Calu3 (cell line): Measurements from ENCODE around the gene PROK1. TPM values are rescaled to one million over a fixed set of nuclear protein-coding genes. Genes with fewer than 3 reads are reported as not detected.

Source experiments
- BruUV-seq: library from RNA; stranded (reverse); fragments of 400-500 nt; replicated peaks from 2 replicates; lab custom pipeline; 2021; lab: Mats Ljungman, UMichigan
- CTCF ChIA-PET: fragments of 300-600 bp; sonication (Branson Sonifier 250); formaldehyde crosslinking; loops from one replicate; lab custom pipeline; 2022; ENCODE audit warnings: antibody characterized with exemption; lab: Charles Lee
- DNase-seq: peaks from one replicate; pipeline ENCODE4 v3.0.0; 2022
- H3K27ac Mint-ChIP-seq: one replicate; pipeline ENCODE4 v1.8.0; 2022; ENCODE audit warnings: mixed read lengths; ENCODE audit not compliant: unreplicated experiment
- H3K27me3 Mint-ChIP-seq: one replicate; pipeline ENCODE4 v1.8.0; 2022; ENCODE audit warnings: mixed read lengths; ENCODE audit not compliant: unreplicated experiment
- H3K36me3 Mint-ChIP-seq: one replicate; pipeline ENCODE4 v1.8.0; 2022; ENCODE audit warnings: mild to moderate bottlenecking, moderate library complexity, mixed read lengths; ENCODE audit not compliant: insufficient read depth, unreplicated experiment
- H3K4me1 Mint-ChIP-seq: one replicate; pipeline ENCODE4 v1.8.0; 2022; ENCODE audit warnings: mild to moderate bottlenecking, low read depth, mixed read lengths; ENCODE audit not compliant: unreplicated experiment
- H3K4me3 Mint-ChIP-seq: one replicate; pipeline ENCODE4 v1.8.0; 2022; ENCODE audit warnings: mild to moderate bottlenecking, low read depth, moderate library complexity, mixed read lengths; ENCODE audit not compliant: unreplicated experiment
- H3K9me3 Mint-ChIP-seq: one replicate; pipeline ENCODE4 v1.8.0; 2022; ENCODE audit warnings: low read depth, mixed read lengths; ENCODE audit not compliant: unreplicated experiment
- intact Hi-C: fragments of 100-400 bp; cut with micrococcal nuclease; formaldehyde crosslinking; loops from one replicate; pipeline ENCODE4 v1.10.0; 2022; ENCODE audit not compliant: unreplicated experiment
- total RNA-seq: library from RNA; stranded (reverse); gene quantifications from 2 replicates; pipeline ENCODE4 v1.2.3, GENCODE V29; 2022
- TF ChIP-seq, protein P1 (sequence below): fragments of 200-600 bp; IDR thresholded peaks from one replicate; pipeline ENCODE4 v1.8.0; 2022; ENCODE audit warnings: antibody characterized with exemption; ENCODE audit not compliant: unreplicated experiment

Gene PROK1
- total RNA-seq, 1 experiment from 2014 or later, result not detected

- Mint-ChIP-seq H3K27ac (no peak overlapping the region), H3K27me3 (peaks cover 15% of the 10 kb centered on the region), H3K36me3 (no peaks in the 10 kb centered on the region), H3K4me3 (no peak overlapping the region), H3K4me1 (peaks cover 31% of the 10 kb centered on the region), H3K9me3 (no peaks in the 10 kb centered on the region)
- intact Hi-C loops, result loop anchor here (5.0 kb wide), 1 partner anchor 151 kb away; no protein-coding TSS in a partner anchor
- DNase-seq, result no peak
- CTCF ChIA-PET, result interaction anchor here (0.9 to 2.0 kb wide), 3 partner anchors 33 to 269 kb away, joined by 3 to 18 read pairs (median 3); no protein-coding TSS in a partner anchor
- no TSS peak for BruUV-seq
- TF ChIP-seq, protein P1, sequence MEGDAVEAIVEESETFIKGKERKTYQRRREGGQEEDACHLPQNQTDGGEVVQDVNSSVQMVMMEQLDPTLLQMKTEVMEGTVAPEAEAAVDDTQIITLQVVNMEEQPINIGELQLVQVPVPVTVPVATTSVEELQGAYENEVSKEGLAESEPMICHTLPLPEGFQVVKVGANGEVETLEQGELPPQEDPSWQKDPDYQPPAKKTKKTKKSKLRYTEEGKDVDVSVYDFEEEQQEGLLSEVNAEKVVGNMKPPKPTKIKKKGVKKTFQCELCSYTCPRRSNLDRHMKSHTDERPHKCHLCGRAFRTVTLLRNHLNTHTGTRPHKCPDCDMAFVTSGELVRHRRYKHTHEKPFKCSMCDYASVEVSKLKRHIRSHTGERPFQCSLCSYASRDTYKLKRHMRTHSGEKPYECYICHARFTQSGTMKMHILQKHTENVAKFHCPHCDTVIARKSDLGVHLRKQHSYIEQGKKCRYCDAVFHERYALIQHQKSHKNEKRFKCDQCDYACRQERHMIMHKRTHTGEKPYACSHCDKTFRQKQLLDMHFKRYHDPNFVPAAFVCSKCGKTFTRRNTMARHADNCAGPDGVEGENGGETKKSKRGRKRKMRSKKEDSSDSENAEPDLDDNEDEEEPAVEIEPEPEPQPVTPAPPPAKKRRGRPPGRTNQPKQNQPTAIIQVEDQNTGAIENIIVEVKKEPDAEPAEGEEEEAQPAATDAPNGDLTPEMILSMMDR, result no peak
Observed at GRCh38 chr1:110462964-110463363, 12.0 kb downstream of the PROK1 start.

DNA sequence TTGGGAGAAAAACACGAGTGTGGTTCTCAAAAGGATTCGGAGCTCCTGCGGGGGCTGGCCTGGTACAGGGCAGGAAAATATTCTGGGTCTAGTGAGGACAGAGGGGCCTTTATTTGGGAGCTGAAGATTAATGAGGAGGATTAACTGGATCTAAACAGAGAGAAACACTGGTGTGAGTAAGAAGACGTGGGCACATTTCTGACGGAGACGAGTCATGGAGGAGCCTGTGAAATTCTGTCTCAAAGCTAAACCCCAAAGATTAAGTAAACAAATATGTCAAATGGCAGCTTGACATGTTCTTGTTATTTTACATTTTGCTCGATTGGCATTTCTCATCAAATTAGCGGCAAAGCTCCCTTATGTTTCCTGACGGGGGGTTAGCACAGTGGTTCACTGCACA lies 12.8 kb downstream of the PROK1 start:
- Mint-ChIP-seq H3K9me3 (no peaks in the 10 kb centered on the region), H3K27ac (peak overlapping the region; percentile 33), H3K27me3 (peaks cover 15% of the 10 kb centered on the region), H3K4me3 (no peak overlapping the region), H3K4me1 (peaks cover 31% of the 10 kb centered on the region), H3K36me3 (no peaks in the 10 kb centered on the region)
- CTCF ChIA-PET, result interaction anchor here (0.6 to 2.0 kb wide), 9 partner anchors 9 to 270 kb away, joined by 3 to 18 read pairs (median 4); no protein-coding TSS in a partner anchor
- BruUV-seq, result no TSS peak
- intact Hi-C loops, result loop anchor here (2.0 to 5.0 kb wide), 2 partner anchors 33 to 151 kb away; no protein-coding TSS in a partner anchor
- TF ChIP-seq, protein P1, result no peak
- DNase-seq, result no peak

GRCh38 chr1:110464340-110464739 lies 13.4 kb downstream of the PROK1 start:
- H3K9me3 Mint-ChIP-seq, result no peaks in the 10 kb centered on the region
- TF ChIP-seq, protein P1, result no peak
- intact Hi-C loops, result loop anchor here (2.0 to 5.0 kb wide), 2 partner anchors 32 to 152 kb away; no protein-coding TSS in a partner anchor
- peaks cover 31% of the 10 kb centered on the region for H3K4me1 Mint-ChIP-seq
- H3K27ac Mint-ChIP-seq, result no peak overlapping the region
- BruUV-seq, result no TSS peak
- peaks cover 15% of the 10 kb centered on the region for H3K27me3 Mint-ChIP-seq
- DNase-seq, result no peak
- CTCF ChIA-PET, result interaction anchor here (0.6 to 2.0 kb wide), 8 partner anchors 9 to 270 kb away, joined by 3 to 18 read pairs (median 4); no protein-coding TSS in a partner anchor
- H3K4me3 Mint-ChIP-seq, result no peak overlapping the region
- no peaks in the 10 kb centered on the region for H3K36me3 Mint-ChIP-seq

- Mint-ChIP-seq H3K4me1 (peaks cover 31% of the 10 kb centered on the region), H3K4me3 (no peak overlapping the region), H3K27me3 (peaks cover 24% of the 10 kb centered on the region), H3K9me3 (no peaks in the 10 kb centered on the region), H3K27ac (no peak overlapping the region), H3K36me3 (no peaks in the 10 kb centered on the region)
- TF ChIP-seq, protein P1, result no peak
- CTCF ChIA-PET, result interaction anchor here (1.0 kb wide), 1 partner anchor 263 kb away, joined by 5 read pairs; no protein-coding TSS in a partner anchor
- BruUV-seq, result no TSS peak
- intact Hi-C loops, result loop anchor here (2.0 kb wide), 1 partner anchor 32 kb away; no protein-coding TSS in a partner anchor
- no peak for DNase-seq
Observed at GRCh38 chr1:110465038-110465813, 14.3 kb downstream of the PROK1 start.
